TTC549 (cell line): ENCODE measurements around the gene EXOC6B.

ENCODE experiments used
- FAIRE-seq: peaks from 2 replicates; lab custom pipeline; 2012; peaks lifted over from hg19 to GRCh38; lab: Jason Lieb, UNC

The EXOC6B gene

DNA sequence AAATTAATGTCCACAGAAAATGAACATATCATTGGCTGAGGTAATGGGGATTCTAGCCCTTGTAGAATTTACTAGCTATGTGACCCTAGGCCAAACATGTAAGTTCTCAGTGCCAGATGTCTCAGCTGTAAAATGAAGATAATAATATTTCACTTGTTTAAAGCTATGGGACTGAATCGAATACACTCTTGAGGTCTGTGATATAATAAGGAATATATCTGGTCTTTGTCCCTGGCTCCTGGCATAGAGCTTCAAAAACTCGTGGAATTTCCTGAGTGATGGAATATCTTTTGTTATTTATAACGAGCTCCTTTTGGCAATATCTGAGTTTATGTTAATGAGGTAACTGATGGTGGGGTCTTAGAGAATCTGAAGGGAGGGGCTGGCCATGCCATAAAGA is 476.8 kb downstream of the EXOC6B start:
- FAIRE-seq: no peak

DNA sequence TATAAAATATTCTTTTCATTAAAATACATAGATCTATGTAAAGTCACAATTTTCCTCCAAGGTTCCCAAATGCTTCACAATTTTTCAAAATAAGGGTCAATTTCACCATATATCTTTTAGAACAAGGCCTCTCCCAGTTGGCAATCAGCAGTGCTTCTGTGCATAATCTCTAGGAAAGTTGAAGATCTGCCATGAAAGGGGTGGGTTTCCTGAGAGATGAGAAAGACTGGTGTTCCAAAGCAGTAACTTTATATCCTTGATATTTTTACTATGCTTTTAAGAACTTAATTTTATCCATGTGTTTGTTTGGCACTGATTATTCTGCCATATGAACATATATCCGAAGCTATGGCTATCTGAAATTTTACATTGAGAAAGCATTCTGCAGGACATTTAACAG is 478.8 kb downstream of the EXOC6B start:
- FAIRE-seq: no peak

DNA sequence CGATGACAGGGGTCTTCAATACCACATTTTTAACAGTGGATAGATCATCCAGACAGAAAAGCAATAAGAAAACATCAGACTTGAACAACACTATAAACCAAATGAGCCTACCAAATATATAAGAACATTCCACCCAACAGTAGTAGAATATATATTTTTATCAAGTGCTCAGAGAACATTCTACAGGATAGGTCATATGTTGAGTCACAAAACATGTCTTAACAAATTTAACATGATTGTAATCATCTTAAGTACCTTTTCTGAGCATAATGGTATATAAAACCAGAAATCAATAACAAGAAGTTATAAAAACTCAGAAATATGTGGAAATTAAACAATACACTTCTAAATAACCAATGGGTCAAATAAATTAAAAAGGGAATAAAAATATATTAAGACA is 484.2 kb downstream of the EXOC6B start:
- no peak for FAIRE-seq

DNA sequence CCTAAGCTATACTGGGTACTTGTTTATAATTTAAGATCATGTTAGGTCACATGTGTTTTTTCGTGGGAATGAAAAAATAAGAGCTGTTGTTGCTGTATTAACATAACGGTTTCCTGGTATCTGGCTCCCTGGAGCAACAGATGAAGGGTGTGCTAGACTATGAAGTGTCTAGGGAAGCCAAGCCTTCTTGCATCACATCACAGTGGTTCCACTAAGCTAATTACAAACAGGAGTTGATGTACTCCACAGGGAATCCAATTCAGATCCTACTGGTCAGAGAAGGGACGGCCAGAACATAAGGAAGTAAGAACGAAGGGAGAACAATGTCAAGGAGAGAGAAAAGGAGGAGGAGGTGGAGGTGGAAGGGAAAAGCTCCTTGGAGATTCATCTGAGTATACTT is 485.2 kb downstream of the EXOC6B start:
- FAIRE-seq: no peak

DNA sequence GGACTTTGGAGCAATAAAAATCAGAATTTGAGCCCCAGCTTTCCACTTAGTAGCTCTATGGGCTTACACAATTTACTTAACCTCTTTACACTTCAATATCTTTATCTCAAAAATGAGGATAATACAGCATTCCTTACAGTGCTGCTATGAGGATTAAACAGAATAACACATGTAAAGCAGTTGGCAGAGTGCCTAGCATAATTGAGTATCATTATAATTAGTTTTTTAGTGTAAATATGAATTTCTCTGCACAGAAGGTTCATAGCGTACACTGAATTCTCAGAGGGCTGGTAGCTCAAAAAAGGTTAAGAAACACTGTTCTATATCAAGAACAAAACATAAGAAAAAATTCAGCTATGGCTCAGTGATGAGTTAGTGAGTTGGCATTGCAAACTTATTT is 487.8 kb downstream of the EXOC6B start:
- FAIRE-seq: no peak

DNA sequence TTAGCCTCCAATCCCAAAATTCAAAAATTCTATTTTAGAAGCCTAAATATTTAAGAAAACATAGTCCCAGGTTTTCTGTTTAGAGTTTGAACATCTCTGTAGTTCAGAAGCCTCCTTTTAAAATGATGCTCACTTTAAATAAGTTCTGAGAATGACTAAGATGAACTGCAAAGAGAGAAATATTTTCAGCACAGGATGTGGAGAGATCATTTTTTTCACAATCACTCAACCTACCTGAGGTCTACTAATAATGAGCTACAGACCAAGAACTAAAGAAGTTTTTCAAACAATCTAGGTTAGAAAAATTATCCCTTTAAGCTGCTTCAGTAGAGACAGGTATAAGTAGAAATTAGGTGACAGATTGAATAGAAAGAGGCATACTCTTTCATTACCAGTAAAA is 493.1 kb downstream of the EXOC6B start:
- FAIRE-seq: no peak

DNA sequence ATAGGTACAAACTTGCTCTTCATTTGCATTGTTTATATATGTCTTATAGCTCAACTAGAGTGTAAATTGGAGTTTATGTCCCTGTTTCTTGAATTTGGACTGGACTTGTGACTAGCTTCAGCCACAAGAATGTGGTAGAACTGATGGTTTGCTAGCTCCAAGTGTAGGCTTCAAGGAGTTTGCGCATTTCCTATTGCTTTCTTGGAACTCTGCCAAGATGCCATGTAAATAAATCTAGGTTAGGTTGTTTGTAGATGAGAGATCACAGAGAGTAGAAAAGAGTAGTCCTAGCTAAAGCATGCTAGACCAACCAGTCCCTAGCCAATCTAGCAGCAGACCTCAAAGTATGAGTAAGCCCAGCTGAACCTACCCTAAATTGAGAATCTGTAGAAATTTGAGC is 495.2 kb downstream of the EXOC6B start:
- no peak for FAIRE-seq

DNA sequence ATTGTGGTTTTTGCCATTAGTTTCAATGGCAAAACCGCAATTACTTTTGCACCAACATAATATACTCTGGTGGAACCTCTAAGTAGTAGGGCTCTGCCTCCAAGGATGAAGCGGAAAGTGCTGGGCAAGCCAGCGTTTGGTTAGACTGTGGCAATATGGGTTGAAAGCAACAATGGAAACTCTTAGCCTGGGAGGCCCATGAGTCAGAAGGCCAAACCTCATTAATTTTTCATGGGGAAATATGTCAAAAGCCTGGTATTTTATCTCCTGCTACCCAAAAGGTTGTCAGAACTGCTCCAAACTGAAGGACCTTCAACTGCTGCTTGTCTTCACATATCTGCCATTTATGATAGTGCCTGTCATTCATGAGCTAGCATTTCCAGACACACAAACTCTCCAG is 499.1 kb downstream of the EXOC6B start:
- no peak for FAIRE-seq

DNA sequence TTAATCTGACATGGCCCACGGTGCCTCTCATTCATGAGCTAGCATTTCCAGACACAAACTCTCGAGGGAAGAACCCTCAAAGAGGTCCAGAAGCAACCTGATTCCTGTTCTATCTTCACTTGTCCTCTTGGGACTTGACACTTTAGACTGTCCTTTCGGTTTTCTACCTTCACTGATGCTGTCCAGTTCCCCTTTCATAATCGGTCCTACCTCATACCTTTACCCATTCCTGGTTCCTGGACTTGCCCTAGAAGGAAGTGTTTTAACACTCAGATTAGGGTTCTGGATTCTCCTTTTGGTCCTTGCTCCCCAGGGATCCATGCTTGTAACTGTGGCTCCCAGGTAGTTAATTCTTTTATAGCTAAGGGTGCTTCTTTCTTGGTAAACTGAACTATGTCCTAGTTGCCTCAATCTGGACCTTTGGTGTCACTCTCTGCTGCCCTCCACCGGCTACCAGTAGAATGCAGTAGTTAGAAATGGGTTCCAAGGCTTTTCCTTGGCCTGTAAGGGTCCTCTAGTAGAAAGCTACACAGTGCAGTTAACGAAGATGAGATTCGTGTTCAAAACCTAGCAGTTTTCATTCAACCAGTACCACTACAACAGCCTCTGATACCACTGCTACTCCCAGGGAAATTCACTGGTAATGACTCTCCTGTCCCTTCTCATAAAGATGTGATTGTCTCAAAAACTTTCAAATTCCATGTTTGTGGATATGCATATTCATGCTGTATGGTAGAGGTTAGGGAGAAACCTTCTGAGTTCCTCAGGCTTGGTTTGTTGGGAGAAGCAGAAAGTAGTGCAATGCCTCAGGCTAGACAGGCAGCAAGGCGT is 500.0 kb downstream of the EXOC6B start:
- FAIRE-seq: peak; percentile 3

DNA sequence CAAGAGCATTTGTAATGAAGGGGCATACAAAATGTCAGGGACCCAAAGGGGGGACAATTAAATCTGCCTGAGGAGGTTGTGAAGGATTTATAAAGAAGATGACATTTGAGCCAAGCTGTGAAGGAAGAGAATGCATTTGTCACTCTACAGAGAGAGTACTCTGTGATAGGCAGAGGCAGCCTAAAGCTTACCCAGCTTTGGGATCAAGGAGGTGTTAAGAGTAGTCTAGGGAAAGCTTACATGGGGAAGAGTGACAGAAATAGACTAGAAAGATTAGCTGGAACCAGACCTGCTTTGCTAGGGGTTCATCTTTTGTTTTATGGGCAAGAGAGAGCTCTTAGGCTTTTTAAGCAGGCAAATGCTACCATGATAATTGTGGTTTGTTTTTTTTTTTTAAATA is 509.1 kb downstream of the EXOC6B start:
- FAIRE-seq: no peak

DNA sequence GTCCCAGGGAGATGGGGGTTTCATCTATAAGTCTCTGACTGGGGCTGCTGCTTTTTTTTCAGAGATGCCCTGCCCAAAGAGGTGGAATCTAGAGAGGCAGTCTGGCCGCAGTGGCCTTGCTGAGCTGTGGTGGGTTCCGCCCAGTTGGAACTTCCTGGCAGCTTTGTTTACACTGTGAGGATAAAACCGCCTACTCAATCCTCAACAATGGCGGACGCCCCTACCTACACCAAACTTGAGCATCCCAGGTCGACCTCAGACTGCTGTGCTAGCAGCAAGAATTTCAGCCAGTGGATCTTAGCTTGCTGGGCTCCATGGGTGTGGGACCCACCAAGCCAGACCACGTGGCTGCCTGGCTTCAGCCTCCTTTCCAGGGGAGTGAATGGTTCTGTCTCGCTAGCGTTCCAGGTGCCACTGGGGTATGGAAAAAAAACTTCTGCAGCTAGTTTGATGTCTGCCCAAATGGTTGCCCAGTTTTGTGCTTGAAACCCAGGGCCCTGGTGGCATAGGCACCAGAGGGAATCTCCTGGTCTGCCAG is 525.6 kb downstream of the EXOC6B start:
- no peak for FAIRE-seq

DNA sequence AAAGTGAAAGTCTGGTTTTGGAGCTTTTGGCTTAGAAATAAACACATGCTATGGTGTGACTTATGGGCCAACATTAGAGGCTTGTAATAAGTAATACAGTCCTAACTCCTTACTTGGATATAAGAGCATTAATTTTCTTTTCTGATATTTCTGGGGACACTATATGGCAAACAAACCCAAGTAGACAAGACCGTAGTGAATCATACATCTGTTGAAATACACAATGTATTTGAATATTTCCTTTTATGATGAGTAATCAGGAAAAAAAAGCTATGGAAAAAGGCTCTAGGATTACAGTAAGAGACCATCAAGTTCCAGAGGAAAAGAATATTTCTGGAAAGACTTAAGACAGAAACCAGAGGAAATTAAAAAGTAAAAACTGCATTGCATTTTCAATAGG is 532.2 kb downstream of the EXOC6B start:
- no peak for FAIRE-seq

DNA sequence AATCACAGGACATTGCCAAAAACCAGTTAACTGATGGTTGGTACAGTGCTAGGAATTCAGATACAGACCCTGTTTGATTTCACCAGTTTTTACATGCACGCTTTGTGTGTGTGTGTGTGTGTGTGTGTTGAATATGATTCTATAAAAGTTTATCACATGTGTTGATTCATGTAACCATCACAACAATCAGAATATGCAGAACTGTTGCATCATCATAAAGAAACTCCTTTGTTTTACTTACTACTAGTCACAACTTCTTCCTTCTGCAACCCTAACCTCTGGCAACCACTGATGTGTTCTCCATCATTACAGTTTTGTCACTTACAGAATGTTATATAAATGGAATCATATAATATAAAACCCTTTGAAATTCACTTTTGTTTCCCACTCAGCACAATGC is 533.4 kb downstream of the EXOC6B start:
- FAIRE-seq: no peak

DNA sequence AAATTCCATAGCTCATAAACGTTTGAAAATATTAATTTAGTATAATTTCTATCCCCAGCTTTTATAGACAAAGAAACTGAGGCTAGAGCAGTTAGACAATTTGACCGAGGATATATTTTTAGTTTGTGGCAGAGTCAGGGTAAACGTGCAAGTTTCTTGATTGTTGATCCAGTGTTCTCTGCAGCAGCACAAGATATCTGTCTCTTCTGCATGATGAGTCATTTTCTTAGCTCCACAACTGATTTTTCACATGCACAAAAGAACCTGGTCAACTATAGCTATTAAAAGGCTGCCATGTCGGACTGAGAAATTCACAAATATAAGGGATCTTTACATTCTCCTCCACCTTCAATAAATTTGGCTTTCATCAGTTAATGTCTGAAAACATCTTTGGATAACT is 534.8 kb downstream of the EXOC6B start:
- FAIRE-seq: no peak

DNA sequence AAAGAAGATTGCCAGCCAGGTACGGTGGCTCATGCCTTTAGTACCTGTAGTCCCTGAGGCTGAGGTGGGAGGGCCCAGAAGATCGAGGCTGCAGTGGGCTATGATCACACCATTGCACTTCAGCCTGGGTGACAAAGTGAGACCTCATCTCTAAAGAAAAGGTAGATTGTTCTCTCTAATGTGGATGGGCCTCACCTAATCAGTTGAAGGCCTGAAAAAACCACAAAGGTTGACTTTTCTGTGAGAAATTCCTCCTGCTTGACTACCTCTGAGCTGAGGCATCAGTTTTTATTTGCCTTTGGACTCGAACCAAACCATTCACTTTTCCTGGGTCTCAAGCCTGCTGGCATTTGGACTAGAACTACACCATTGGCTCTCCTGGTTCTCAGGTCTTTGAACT is 536.1 kb downstream of the EXOC6B start:
- no peak for FAIRE-seq

DNA sequence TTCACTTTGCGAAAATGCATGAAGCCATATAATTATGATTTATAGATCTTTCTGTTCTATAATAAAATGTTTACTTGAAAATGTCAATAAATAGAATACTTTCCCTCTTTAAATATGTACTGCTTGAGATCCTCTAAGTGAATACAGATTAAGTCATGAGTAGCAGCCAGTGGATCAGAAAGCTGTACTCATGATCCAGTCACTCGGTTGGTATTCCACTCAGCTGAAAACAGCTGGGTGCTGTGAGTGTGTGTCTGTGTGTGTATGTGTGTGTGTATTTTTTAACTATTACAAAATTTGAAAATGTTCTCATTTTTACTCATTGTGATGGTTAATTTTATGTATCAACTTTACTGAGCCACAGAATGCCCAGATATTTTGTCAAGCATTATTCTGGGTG is 536.5 kb downstream of the EXOC6B start:
- FAIRE-seq: no peak

DNA sequence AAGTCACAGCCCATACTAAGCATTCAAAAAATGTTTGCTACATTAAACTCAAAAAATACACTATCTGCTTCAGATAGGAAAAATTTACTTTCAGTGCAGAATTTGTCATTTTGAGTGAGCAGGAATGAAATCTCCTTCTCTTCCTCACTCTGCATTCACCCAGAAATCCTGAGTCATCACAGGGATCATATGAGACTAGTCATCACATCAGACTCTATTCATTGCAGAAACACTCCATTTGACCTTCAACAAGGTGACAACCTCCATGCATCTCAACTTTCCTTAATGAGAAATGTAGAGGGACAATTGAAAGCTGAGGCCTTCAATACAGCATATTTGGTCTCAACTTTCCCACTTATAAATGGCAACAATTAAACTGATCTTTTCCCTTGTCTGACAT is 547.8 kb downstream of the EXOC6B start:
- FAIRE-seq: no peak

DNA sequence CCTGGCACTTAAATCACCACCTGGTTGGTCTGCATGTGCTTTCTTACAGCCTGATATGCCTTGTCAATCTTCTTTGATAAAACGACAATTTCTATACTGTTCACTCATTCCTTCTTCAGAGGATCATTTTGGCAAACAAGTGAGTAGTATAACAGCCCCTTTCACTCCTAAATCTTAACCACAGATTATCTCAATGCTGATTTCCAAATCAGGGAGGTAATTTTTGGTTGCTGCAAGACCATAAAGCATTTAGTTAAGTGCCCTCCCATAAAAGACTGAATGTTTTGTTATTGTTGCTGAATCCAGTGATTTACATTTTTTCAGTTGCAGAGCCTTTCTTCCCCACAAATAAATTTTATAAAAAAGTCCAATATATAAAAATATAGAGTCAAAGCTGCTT is 549.0 kb downstream of the EXOC6B start:
- FAIRE-seq: no peak

DNA sequence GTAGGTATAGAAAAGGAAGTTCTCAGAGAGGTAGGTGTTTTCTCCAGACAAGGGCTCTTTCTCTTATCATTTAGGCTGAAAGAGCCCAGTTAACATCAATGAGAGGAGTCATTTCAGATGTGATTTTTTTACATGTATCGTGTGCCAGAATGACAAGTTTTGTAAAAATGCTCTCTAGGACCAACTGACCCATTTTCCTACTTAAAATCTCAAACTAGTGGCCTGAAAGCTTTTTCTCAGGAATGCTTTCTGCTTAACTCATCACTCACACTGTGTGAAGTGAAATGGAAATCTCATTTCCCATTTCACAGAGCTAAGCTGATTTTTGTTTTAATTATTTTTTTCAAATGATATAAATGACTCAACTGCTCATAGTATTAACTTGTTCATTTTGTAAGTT is 549.5 kb downstream of the EXOC6B start:
- FAIRE-seq: no peak

DNA sequence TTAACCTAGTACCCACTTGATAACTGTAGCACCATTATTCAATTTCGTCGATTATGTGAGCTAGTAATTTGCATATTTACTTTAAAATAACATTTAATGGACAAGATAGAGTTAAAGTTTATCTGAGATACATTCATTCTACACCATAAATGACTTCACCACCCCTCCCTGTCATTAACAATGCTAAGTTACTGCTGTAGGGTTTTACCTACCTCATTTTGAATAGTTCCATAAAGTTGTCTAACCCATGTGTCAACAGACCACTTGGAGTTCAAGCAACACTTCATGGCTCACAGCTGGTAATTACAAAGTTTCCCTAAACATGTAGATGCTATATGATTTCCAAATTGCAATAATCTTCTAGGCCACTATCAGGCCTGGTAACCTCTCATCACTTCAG is 550.7 kb downstream of the EXOC6B start:
- no peak for FAIRE-seq

DNA sequence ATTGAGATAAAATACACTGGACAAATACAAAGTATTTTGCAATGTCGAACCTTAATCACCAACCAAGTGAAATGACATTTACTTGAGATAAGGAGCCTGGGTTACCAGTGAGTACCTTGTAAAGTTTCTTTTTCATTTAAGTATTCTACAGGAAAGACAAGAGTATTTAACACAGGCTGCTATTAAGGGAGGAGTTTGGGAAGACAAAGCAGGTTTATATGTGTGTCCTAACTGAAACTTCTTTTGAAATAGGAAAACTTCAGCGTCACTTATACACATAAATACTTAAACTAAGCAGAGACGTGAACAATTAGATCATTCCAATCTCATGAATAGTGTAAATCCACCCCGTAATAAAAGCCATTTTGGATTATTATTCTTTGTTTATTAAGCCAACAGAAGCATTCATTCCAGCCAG is 551.4 kb downstream of the EXOC6B start:
- FAIRE-seq: no peak

DNA sequence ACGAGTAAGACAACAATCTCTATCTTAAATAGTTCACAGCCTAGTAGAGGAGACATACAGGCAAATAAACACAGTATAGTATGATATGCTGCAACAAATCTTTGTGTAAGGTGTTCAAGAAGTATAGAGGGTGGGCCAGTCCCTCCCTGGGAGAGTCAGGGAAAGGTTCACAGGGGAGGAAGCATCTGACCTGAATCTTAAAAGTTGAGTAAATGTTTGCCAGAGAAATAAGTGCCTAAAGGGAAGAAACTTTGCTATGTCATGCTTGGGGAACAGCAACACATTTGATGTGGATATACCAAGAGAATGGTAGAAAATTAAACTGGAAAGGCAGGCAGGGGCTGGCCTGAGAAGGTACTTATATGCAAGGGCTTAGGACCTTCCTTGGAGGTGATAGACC is 552.4 kb downstream of the EXOC6B start:
- FAIRE-seq: no peak

DNA sequence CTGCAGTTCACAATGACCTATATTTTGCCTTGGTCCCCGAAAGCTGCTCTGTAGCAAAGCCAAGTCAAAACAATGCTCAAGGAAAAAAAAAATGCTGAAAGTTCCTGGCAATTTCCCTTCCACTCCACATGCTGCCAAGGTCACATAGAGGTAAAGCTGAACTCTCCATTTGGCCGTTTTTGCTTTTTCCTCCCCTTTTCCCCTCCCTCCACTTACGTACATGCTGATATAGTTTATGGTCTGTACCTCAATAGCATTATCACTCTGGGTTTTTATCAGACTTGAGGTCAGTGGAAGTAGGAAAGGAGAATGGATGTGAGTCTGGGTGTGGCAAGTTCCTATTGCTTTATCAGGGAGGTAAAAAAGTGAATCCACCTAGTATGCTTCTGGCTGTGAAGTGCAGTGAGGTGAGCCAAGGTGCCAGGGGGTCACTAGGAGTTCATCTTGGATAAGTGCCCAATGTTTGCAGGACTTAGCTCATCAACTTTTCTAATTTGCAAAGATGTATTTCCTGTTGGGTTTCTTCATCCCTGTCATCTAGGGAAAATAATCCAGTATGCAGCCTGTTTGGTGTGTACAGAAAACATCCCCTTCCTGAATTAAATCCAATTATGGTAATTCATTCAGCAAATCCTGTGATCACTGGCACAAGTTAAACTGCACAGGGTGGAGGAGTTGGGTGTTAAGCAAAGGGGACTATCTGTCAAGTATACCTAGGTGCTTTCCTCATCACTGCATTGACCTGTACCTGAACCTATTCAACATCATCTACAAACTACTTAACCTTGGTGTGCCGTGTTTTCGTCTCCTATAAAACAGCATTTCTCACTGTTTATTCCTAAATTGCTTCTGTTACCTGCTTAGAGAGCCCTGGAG is 553.8 kb downstream of the EXOC6B start:
- no peak for FAIRE-seq

DNA sequence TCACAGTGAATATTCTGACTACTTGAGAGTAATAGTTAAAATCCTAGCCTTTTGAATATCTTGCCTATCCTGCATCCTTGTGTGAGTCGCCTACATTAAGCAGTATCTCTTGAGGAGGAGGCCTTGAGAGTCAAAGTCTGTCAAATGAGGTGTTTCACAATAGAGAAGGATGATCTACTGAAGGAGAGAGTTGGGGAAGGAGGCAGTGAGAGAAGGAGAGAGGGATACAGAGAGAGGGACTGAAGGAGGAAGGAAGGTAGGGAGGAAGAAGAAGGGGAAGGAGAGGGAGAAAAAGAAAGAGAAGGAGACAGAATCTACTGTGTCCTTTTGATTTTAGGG is 554.6 kb downstream of the EXOC6B start:
- no peak for FAIRE-seq
